ENCODE data around the gene OGDH.

OGDH gene

DNA sequence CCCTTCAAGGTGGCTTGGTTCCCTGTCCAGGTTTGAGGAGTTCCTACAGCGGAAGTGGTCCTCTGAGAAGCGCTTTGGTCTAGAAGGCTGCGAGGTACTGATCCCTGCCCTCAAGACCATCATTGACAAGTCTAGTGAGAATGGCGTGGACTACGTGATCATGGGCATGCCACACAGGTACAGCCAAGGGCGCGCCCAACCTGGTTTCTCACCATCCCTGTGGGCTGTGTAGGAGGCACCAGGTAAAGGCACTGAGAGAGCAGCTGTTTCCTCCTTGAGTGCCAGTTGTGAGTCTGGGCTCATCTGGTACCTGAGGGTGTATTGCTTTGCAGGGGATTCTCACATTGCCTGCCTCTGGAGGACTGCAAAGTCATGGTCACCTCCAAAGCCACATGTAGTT is 68.0 kb downstream of the OGDH start:
- Histone ChIP-seq H3K27ac (ENCODE audit: low read length) (no peak overlapping the region), H3K4me3 (ENCODE audit: low read length) (no peak overlapping the region), H3F3A (ENCODE audit: insufficient read depth, low read length) (no peaks in the 10 kb centered on the region), H3K79me2 (ENCODE audit: low read length) (peaks cover 7% of the 10 kb centered on the region; the same call in 1 of the 2 replicates), H3K9me2 (replicated peaks; ENCODE audit: insufficient read depth, low read length) (no peaks in the 10 kb centered on the region), H4K20me1 (ENCODE audit: insufficient read depth, low read length) (no peaks in the 10 kb centered on the region), H3K27me3 (replicated peaks; ENCODE audit: insufficient read depth, low read length) (no peaks in the 10 kb centered on the region), H3K4me2 (ENCODE audit: low read depth, low read length) (no peak overlapping the region), H3K9ac (ENCODE audit: low read length) (no peak overlapping the region), H3K9me3 (replicated peaks; ENCODE audit: insufficient read depth, low read length) (no peaks in the 10 kb centered on the region), H3K36me3 (replicated peaks; ENCODE audit: insufficient read depth, low read length) (peaks cover 4% of the 10 kb centered on the region; the same call in 1 of the 2 replicates), H3K4me1 (ENCODE audit: low read length) (no peaks in the 10 kb centered on the region), H2AFZ (ENCODE audit: low read length) (no peak overlapping the region)
- no peak for DNase-seq
- TF ChIP-seq EZH2 (optimal IDR thresholded peaks at IDR 0.05; ENCODE audit: low read depth, low read length) (no peak), EZH2phosphoT487 (IDR thresholded peaks at IDR 0.05; ENCODE audit: low read length) (no peak)
- TF ChIP-seq, protein P1, sequence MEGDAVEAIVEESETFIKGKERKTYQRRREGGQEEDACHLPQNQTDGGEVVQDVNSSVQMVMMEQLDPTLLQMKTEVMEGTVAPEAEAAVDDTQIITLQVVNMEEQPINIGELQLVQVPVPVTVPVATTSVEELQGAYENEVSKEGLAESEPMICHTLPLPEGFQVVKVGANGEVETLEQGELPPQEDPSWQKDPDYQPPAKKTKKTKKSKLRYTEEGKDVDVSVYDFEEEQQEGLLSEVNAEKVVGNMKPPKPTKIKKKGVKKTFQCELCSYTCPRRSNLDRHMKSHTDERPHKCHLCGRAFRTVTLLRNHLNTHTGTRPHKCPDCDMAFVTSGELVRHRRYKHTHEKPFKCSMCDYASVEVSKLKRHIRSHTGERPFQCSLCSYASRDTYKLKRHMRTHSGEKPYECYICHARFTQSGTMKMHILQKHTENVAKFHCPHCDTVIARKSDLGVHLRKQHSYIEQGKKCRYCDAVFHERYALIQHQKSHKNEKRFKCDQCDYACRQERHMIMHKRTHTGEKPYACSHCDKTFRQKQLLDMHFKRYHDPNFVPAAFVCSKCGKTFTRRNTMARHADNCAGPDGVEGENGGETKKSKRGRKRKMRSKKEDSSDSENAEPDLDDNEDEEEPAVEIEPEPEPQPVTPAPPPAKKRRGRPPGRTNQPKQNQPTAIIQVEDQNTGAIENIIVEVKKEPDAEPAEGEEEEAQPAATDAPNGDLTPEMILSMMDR (IDR thresholded peaks at IDR 0.05; ENCODE audit: low read length) = no peak

DNA sequence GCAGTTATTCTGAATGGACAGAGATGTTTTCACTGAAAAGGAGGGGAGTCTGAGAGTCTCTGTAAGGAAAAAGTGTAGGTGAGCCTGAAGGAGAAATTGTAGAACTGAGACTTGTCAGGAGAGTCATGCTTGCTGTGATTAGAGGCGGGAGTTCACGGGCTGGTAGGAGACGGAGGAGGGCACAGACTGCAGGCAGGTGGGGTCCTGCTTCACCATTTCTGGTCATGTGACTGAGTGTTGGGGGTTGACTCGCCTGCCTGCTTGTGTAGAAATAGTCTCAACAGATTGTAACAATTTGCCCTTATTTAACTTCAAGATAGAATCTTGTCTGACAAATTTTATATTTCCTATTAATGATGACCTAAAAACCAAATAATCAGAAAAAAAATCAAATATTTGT is 70.3 kb downstream of the OGDH start:
- no peak for TF ChIP-seq EZH2phosphoT487 (IDR thresholded peaks at IDR 0.05; ENCODE audit: low read length)
- no peak for TF ChIP-seq EZH2 (optimal IDR thresholded peaks at IDR 0.05; ENCODE audit: low read depth, low read length)
- TF ChIP-seq, protein P1 (IDR thresholded peaks at IDR 0.05; ENCODE audit: low read length) = no peak
- Histone ChIP-seq H3K9me3 (replicated peaks; ENCODE audit: insufficient read depth, low read length) (no peaks in the 10 kb centered on the region), H3K9me2 (replicated peaks; ENCODE audit: insufficient read depth, low read length) (no peaks in the 10 kb centered on the region), H2AFZ (ENCODE audit: low read length) (no peak overlapping the region), H3K27ac (ENCODE audit: low read length) (no peak overlapping the region), H3K9ac (ENCODE audit: low read length) (no peak overlapping the region), H3K4me1 (ENCODE audit: low read length) (no peaks in the 10 kb centered on the region), H3K27me3 (replicated peaks; ENCODE audit: insufficient read depth, low read length) (no peaks in the 10 kb centered on the region), H3K4me3 (ENCODE audit: low read length) (no peak overlapping the region), H4K20me1 (ENCODE audit: insufficient read depth, low read length) (no peaks in the 10 kb centered on the region), H3K79me2 (ENCODE audit: low read length) (no peaks in the 10 kb centered on the region), H3K36me3 (replicated peaks; ENCODE audit: insufficient read depth, low read length) (peaks cover 4% of the 10 kb centered on the region; the same call in 1 of the 2 replicates), H3K4me2 (ENCODE audit: low read depth, low read length) (no peak overlapping the region), H3F3A (ENCODE audit: insufficient read depth, low read length) (no peaks in the 10 kb centered on the region)
- DNase-seq = no peak

DNA sequence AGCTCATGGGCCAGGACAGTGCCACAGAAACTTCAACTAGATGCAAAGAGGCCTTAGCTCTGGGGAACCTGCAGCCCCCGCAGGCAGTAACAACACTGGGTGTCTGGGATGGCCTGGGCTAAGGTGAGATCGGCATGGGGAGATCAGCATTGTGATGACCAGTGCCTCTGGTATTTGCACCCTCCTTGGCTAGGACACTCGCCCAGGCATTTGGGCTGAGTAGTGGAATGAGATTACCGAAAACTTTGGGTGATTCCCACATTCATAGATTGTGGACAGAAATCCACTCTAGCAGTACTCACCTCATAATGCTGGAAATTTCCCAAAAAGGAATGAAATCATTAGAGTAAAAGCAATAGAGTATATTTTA is 71.7 kb downstream of the OGDH start:
- no peaks in the 10 kb centered on the region for H3K27me3 ChIP-seq (replicated peaks; ENCODE audit: insufficient read depth, low read length)
- H3K9me3 ChIP-seq (replicated peaks; ENCODE audit: insufficient read depth, low read length) = no peaks in the 10 kb centered on the region
- no peak overlapping the region for H2AFZ ChIP-seq (ENCODE audit: low read length)
- peaks cover 4% of the 10 kb centered on the region; the same call in 1 of the 2 replicates for H3K36me3 ChIP-seq (replicated peaks; ENCODE audit: insufficient read depth, low read length)
- no peak for DNase-seq
- H4K20me1 ChIP-seq (ENCODE audit: insufficient read depth, low read length) = no peaks in the 10 kb centered on the region
- no peaks in the 10 kb centered on the region for H3K4me1 ChIP-seq (ENCODE audit: low read length)
- H3F3A ChIP-seq (ENCODE audit: insufficient read depth, low read length) = no peaks in the 10 kb centered on the region; the same call in 1 of the 2 replicates
- H3K79me2 ChIP-seq (ENCODE audit: low read length) = no peaks in the 10 kb centered on the region
- no peak overlapping the region for H3K4me2 ChIP-seq (ENCODE audit: low read depth, low read length)
- TF ChIP-seq, protein P1 (IDR thresholded peaks at IDR 0.05; ENCODE audit: low read length) = no peak
- TF ChIP-seq EZH2phosphoT487 (IDR thresholded peaks at IDR 0.05; ENCODE audit: low read length) (no peak), EZH2 (optimal IDR thresholded peaks at IDR 0.05; ENCODE audit: low read depth, low read length) (no peak)
- no peak overlapping the region for H3K4me3 ChIP-seq (ENCODE audit: low read length)
- H3K27ac ChIP-seq (ENCODE audit: low read length) = no peak overlapping the region
- H3K9me2 ChIP-seq (replicated peaks; ENCODE audit: insufficient read depth, low read length) = no peaks in the 10 kb centered on the region
- no peak overlapping the region for H3K9ac ChIP-seq (ENCODE audit: low read length)
